ENCODE results near the gene TMEM95. TPM values are rescaled to one million over a fixed set of nuclear protein-coding genes. Genes with fewer than 3 reads are reported as not detected.

The TMEM95 gene
- total RNA-seq: not detected in 2 replicates

DNA sequence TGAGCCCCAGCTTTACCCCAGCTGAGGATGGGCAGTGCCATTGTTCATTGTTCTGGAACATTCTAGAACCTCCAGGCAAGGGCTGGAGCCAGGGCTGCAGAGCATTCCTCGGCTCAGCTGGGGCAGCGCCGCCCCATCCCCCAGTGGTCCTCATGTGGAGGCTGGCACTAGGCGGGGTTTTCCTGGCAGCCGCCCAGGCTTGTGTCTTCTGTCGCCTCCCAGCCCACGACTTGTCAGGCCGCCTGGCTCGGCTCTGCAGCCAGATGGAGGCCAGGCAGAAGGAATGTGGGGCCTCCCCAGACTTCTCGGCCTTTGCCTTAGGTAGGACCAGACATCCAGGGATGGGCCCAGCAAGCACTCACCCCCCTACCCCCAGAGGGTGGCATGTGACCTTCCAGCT is at the start of gene TMEM95:
TSS of gene TMEM95 (plus strand) at position 104 of the 400 bp plus-strand sequence. CDS start at position 153, 49 bp downstream.

GRCh38 chr17:7306911-7307685 is 47.9 kb upstream of the TMEM95 start, which contains the start of gene EIF5A:
TSS of gene EIF5A (plus strand) at chr17:7307628. CDS start at chr17:7309636, 2,008 bp downstream.

GRCh38 chr17:7314719-7315569 is 40.0 kb upstream of the TMEM95 start, which contains the start of gene GPS2:
TSS of gene GPS2 (minus strand) at chr17:7315360. CDS start at chr17:7315052, 308 bp downstream.

GRCh38 chr17:7328840-7329373 is 26.0 kb upstream of the TMEM95 start, which contains the start of gene NEURL4:
TSS of gene NEURL4 (minus strand) at chr17:7329335. CDS start at chr17:7329312, 23 bp downstream.

GRCh38 chr17:7336240-7337175 is 18.4 kb upstream of the TMEM95 start, which contains the start of gene ACAP1:
TSS of gene ACAP1 (plus strand) at chr17:7336529. CDS start at chr17:7336735, 206 bp downstream.

GRCh38 chr17:7351665-7352502 is 3.1 kb upstream of the TMEM95 start, which contains the start of gene KCTD11:
TSS of gene KCTD11 (plus strand) at chr17:7352162.

GRCh38 chr17:7380855-7381683 is 26.1 kb downstream of the TMEM95 start, which contains the start of gene TNK1:
TSS of gene TNK1 (plus strand) at chr17:7381089. CDS start at chr17:7382927, 1,838 bp downstream.

DNA sequence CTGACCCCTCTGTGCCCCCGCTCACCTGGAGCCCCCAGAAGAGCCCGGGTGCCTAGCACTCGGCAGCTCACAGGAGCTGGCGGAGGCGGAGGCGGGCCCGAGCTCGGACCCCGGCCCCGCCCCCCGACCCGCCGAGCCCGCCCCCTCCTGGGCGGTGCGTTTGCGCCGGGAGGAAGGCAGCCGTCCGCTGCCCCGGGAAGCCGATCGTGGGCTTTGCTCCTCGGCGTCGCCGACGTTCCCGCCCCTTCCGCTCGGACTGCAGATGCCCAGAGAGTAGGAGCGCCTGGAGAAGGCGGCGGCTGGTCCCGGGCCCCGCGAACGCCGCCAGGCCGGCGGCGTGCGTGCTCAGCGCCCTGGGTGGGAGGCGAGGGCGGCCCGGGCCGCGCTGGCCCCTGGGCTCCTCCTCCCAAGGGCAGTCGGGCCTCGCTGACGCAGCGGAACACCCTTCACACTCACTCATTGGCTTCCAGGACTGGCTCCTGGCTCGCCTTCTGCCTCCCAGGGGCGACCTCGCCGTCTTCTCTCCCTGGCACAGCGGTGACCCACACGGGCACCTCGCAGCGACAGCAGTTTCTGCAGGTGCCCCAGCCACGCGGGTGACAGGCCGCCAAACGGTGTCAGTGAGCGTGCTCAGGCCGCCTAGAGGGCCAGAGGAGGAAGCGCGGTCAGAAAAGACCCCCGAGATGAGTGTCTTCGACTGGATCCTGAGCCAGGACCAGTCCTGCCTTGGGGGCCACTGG is 39.7 kb downstream of the TMEM95 start, which contains the start of gene PLSCR3:
TSS of gene PLSCR3 (minus strand) at position 74 of the 740 bp plus-strand sequence. CDS start 415 bp downstream, outside the sequence.

DNA sequence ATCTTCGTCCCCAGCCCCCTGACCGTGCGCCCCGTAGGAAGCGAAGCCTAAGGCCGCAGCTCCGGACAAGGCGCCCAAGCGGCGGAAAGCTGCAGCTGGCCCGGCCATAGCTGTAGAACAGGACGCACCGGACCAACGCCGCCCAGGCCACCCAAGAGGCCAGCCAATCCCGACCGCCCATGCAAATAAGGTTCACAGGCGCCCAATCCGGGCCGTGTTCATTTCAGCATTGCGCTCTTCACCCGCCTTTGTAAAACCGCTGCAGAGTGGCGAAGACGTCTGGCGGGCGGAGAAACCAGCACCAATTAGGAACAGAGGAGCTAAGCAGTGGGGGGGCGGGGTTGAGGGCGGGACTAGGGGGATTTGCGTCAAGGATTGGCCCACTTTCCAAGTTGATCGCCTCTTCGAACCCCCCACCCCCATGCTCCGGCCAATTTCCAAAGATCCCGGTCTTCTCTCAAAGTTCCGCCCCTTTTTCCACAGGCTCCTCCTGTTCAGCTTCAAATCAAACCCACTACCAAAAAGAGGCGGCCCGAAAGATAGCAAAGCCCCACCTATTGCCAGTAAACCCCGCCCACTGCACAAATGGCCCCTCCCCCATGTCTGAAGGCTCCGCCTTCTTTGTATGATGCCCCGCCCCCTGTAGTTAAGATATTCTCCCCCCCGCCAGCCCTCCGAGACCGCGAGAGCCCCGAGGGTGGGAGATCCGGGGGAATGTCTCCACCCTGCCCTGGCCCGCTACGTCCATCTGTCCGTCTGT is 49.2 kb downstream of the TMEM95 start, which contains the start of gene TMEM256:
TSS of gene TMEM256 (minus strand) at position 121 of the 760 bp plus-strand sequence. CDS start at position 108, 13 bp downstream.

Other genes starting within 250 kb of the TMEM95 start
- not detected in 2 replicates for gene ASGR2, start 240.3 kb upstream of the TMEM95 start, total RNA-seq
- gene ASGR1, start 175.8 kb upstream of the TMEM95 start, total RNA-seq: 0.64 TPM in 1 of 2 replicates, not detected in the other
- gene DLG4, start 135.3 kb upstream of the TMEM95 start, total RNA-seq: 1.9 and 6.0 TPM in 2 replicates
- gene ACADVL, start 135.2 kb upstream of the TMEM95 start, total RNA-seq: 252 and 304 TPM in 2 replicates
- gene DVL2, start 120.6 kb upstream of the TMEM95 start, total RNA-seq: 45.5 and 66.3 TPM in 2 replicates
- 24.9 and 36.4 TPM in 2 replicates for gene PHF23, start 115.7 kb upstream of the TMEM95 start, total RNA-seq
- gene GABARAP, start 112.7 kb upstream of the TMEM95 start, total RNA-seq: 109 and 134 TPM in 2 replicates
- 20.5 and 25.4 TPM in 2 replicates for gene CTDNEP1, start 103.4 kb upstream of the TMEM95 start, total RNA-seq
- 14.5 TPM in 2 replicates for gene ELP5, start 102.9 kb upstream of the TMEM95 start, total RNA-seq
- 223 and 297 TPM in 2 replicates for gene CLDN7, start 92.7 kb upstream of the TMEM95 start, total RNA-seq
- gene SLC2A4, start 73.4 kb upstream of the TMEM95 start, total RNA-seq: 0.24 TPM in 1 of 2 replicates, not detected in the other
- 0.43 and 0.96 TPM in 2 replicates for gene YBX2, start 60.5 kb upstream of the TMEM95 start, total RNA-seq
- 273 and 472 TPM in 2 replicates for gene EIF5A, start 47.5 kb upstream of the TMEM95 start, total RNA-seq
- 32.2 and 33.7 TPM in 2 replicates for gene GPS2, start 39.8 kb upstream of the TMEM95 start, total RNA-seq
- gene NEURL4, start 25.8 kb upstream of the TMEM95 start, total RNA-seq: 14.5 and 17.6 TPM in 2 replicates
- 0.21 and 1.9 TPM in 2 replicates for gene ACAP1, start 18.6 kb upstream of the TMEM95 start, total RNA-seq
- 28.1 and 54.0 TPM in 2 replicates for gene KCTD11, start 3.0 kb upstream of the TMEM95 start, total RNA-seq
- 9.9 and 11.9 TPM in 2 replicates for gene TNK1, start 25.9 kb downstream of the TMEM95 start, total RNA-seq
- gene PLSCR3, start 39.4 kb downstream of the TMEM95 start, total RNA-seq: 15.8 and 35.2 TPM in 2 replicates
- 125 and 144 TPM in 2 replicates for gene TMEM256, start 48.9 kb downstream of the TMEM95 start, total RNA-seq
- gene NLGN2, start 52.7 kb downstream of the TMEM95 start, total RNA-seq: 1.9 TPM in 2 replicates
- gene SPEM1, start 65.2 kb downstream of the TMEM95 start, total RNA-seq: not detected in 2 replicates
- not detected in 2 replicates for gene SPEM2, start 70.5 kb downstream of the TMEM95 start, total RNA-seq
- not detected in 2 replicates for gene SPEM3, start 73.7 kb downstream of the TMEM95 start, total RNA-seq
- 13.4 and 28.7 TPM in 2 replicates for gene TMEM102, start 80.3 kb downstream of the TMEM95 start, total RNA-seq
- 23.7 and 32.8 TPM in 2 replicates for gene FGF11, start 84.4 kb downstream of the TMEM95 start, total RNA-seq
- 6.2 and 8.7 TPM in 2 replicates for gene CHRNB1, start 89.9 kb downstream of the TMEM95 start, total RNA-seq
- gene ZBTB4, start 124.5 kb downstream of the TMEM95 start, total RNA-seq: 16.4 and 22.4 TPM in 2 replicates
- gene SLC35G6, start 126.3 kb downstream of the TMEM95 start, total RNA-seq: not detected in 2 replicates
- gene POLR2A, start 129.2 kb downstream of the TMEM95 start, total RNA-seq: 40.7 and 46.7 TPM in 2 replicates
- gene TNFSF12, start 193.9 kb downstream of the TMEM95 start, total RNA-seq: 2.2 and 4.0 TPM in 2 replicates
- 5.3 and 8.2 TPM in 2 replicates for gene TNFSF13, start 203.6 kb downstream of the TMEM95 start, total RNA-seq
- 102 and 137 TPM in 2 replicates for gene SENP3, start 206.8 kb downstream of the TMEM95 start, total RNA-seq
- 12.8 and 21.3 TPM in 2 replicates for gene CD68, start 224.5 kb downstream of the TMEM95 start, total RNA-seq
- 92.1 and 93.3 TPM in 2 replicates for gene MPDU1, start 228.7 kb downstream of the TMEM95 start, total RNA-seq
- 30.6 and 59.9 TPM in 2 replicates for gene SOX15, start 234.9 kb downstream of the TMEM95 start, total RNA-seq